Fibroblast of the conjunctiva (primary cell): ENCODE measurements around the gene FBH1.
"Not testable (repeated sequence)": the region's sequence is repeated elsewhere in the genome, so short reads cannot be mapped to it uniquely, and the experiment has no call there.

Experiments used
- DNase-seq: peaks from one replicate; pipeline ENCODE4 v3.0.0-alpha.2; 2010; ENCODE audit warnings: low read depth

The FBH1 gene

GRCh38 chr10:5960070-5960972 is 70.3 kb downstream of the FBH1 start:
- no peak for DNase-seq

GRCh38 chr10:5960973-5961275 is 70.9 kb downstream of the FBH1 start:
- DNase-seq = not testable (repeated sequence)

- DNase-seq = no peak
These were observed 71.5 kb downstream of the FBH1 start for GRCh38 chr10:5961405-5962100.

DNA sequence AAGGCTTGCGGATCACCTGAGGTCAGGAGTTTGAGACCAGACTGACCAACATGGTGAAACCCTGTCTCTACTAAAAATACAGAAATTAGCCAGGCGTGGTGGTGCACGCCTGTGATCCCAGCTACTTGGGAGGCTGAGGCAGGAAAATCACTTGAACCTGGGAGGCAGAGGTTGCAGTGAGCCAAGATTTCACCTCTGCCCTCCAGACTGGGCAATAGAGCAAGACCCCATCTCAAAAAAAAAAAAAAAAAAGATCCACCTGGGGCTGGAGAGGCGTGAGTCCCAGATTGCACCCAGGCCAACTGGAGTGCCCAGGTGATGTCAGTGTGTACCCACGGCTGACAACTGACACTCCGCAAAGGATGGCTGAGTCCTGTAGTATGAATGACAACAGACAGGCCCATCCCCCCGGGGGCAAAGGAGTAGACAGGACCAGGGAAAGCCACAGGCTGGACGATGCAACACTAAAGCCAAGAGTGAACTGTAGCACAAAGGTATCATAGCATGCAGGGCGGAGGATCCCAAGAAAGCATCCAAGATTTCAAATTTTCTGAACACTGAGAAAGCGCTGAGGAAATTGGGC is 72.4 kb downstream of the FBH1 start:
- not testable (repeated sequence) for DNase-seq

- DNase-seq = no peak
These were observed 73.0 kb downstream of the FBH1 start for GRCh38 chr10:5963071-5963470.

GRCh38 chr10:5963591-5963990 is 73.5 kb downstream of the FBH1 start:
- no peak for DNase-seq

GRCh38 chr10:5964736-5965135 is 74.7 kb downstream of the FBH1 start:
- no peak for DNase-seq

DNA sequence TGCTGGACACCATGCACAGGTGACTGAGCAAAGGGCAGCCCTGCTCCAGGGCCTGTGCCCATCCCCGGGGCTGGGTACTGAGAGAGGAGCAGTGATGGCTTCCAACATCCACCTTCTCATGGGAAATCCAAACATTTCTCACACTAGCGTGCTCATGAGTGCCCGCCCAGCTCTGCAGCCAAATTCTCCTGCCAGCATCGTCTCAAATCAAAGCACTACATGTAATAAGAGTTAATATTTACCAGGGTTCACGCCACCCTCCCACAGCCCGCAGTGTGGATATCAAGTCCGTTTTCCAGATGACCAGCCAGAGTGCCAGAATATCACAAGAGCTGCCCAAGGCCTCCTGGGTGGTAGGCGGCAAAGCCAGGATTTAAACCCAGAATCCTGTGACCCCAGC is 75.2 kb downstream of the FBH1 start:
- DNase-seq = no peak

- DNase-seq = no peak
These were observed 78.1 kb downstream of the FBH1 start for GRCh38 chr10:5968037-5968680.

GRCh38 chr10:5968681-5969453 is 78.8 kb downstream of the FBH1 start:
- DNase-seq = no peak

GRCh38 chr10:5970066-5970465 is 80.0 kb downstream of the FBH1 start:
- DNase-seq = no peak

GRCh38 chr10:5970527-5970926 is 80.5 kb downstream of the FBH1 start:
- no peak for DNase-seq

DNA sequence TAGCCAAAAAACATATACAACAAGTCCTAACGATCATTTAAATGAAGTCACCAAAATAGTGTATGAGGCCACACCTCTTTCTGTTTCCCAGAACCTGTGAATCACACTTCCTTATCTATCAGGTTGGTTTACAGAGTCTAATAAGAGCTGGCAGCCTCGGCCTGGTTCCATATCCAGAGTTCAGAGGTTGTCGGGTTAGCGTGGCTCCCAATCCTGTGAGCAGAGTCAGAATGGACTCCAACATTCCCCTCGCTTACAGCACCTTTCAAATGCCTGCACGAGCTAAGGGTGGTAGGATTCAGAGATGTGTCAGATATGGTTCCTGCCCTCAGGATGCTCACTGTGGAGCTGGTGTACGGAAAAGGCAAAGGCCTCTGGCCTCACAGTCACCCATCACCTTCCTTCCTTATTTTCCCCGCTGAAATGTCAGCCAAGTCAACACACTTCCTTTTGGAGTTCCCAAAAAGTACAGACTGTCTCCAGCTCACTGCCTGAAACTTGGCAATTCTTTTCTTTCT is 81.3 kb downstream of the FBH1 start:
- no peak for DNase-seq

DNA sequence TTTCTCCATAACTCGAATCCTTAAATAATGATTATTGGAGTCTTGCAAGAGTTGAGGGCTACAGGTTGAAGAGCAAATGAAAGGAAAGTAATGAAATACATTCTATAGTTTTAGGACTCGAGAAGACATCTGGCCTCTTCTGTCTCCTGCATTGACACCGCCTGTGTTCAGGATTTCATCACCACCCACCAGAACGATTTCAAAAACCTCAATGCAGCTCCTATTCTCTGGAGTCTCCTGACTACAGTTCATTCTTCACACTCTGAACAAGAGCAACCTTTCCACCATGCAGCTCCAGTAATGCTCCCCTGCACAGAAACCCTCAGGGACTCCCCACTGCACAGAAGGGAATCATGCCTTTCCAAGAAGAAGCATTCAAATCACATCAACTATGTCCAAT is 81.8 kb downstream of the FBH1 start:
- no peak for DNase-seq

GRCh38 chr10:5973069-5973468 is 83.0 kb downstream of the FBH1 start:
- DNase-seq = no peak

DNA sequence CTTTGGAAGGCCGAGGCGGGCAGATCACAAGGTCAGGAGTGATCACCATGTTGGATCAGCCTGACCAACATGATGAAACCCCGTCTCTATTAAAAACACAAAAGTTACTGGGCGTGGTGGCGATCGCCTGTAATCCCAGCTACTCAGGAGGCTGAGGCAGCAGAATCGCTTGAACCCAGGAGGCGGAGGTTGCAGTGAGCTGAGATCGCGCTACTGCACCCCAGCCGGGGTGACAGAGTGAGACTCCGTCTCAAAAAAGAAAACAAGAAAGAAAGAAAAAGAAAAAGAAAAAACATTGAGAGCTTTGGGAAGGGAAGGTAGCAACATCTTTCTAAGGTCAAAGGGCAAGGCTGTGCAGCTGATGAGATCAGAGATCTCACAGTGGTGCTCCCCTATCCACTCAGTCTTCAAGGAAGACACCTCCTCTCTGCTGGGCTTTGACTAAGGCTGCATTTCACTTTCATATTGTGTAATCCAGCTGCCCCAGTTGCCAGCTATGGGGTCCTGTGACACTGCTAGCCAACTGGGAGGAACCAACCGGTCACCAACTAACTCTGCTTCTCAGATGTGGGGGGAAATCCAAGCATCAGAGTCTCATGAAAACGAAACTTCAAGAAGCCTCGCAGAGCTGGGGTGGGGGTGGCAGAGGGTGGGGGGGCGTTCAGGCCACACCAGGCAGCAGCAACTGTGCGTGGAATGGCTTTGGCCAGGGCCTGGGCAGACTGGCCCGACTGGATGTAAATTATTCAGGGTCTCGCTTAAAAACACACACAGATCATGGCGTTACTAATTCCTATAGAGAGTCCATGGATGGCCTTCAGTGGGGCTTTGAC is 85.8 kb downstream of the FBH1 start:
- no peak for DNase-seq

DNA sequence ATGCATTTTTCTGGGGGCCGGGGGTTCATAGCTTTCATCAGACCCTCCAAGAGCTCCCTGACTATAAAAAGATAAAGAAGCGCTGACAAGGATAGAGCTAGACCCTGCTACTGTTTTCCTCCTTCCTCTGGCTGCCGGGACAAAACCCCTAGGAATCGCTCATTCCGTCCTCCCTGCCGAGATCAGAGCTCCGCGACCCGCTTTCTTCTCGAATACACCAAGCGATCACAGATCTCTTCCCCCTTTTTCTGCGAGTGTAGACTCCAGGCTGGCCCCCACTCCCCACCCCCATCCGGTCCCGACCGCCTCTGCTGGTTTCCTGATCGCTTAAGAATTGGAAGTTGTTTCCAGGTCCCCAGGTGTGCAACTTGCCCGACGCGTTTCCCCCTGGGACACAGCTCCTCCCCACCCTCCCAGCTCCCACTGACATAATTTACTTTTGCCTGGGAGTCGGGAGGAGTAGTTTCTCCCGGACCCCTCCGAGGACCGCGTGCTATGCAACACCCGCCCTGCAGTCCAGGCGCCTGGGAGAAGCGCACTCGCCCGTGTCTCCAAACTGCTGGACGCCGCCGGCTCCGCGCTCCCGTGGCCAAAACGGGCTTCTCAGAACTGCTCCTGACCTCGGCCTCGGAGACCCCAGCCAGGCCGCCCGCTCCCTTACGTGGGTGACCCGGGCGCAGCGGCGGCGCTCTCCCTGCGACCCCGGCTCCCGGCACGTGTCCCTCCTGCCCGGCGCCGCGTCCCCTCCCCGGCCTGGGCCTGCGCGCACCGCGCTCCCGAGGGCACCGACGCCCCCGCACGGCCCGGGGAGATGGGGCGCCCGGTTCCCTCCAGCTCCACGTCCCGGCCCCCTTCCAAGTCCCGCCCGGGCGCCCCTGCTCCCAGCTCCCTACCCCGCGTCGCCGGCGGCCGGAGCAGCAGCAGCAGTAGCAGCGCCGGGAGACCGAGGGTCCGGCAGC is 86.7 kb downstream of the FBH1 start:
- no peak for DNase-seq

GRCh38 chr10:5977471-5978229 is 87.6 kb downstream of the FBH1 start, which contains the start of gene IL15RA:
Gene IL15RA (minus strand): TSS chr10:5977543. CDS start chr10:5977492, 51 bp downstream.
- no peak for DNase-seq

- DNase-seq = no peak
These were observed 88.1 kb downstream of the FBH1 start for GRCh38 chr10:5978230-5978489.
